ENCODE results near the gene PKHD1.

PKHD1 gene

DNA sequence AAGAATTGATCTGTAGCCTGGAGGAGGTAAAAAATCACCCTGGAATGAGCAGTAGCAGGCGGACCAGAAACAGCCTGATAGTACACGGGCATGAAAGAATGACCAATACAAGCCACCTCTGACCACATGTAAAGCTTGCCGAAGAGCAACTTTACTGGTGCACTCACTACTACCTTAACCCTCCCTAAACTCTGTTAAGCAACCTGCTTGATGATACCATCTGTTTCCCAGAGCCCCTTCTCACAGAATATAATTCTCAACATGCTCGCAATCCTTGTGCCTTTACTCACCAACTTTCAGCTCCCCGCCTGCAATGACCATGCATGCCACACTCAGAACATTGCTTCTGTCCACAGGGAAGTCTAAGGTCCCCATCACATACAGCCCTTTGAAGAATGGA is 296.5 kb downstream of the PKHD1 start:
- DNase-seq (ENCODE audit: low read depth) = no peak

DNA sequence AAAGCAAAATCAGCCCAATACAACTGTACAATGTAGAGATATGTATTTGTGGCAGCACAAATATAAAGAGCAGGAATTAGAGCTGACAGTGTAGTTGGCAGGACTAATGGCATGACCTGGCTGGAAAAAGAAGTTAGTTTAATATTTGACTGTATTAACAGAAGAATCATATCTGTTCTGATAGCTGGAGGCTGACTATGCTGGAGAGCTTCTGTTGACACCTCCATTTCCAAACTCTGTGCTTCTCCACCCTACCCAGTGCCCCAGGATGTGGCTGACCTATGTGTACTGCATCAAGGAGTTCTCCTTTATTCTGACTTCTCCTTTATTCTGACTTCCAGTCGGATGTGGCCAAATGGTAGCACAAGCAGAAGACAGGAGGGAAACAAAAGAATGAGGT is 299.3 kb downstream of the PKHD1 start:
- no peak for DNase-seq (ENCODE audit: low read depth)

- no peak for DNase-seq (ENCODE audit: low read depth)
Measured at GRCh38 chr6:51778666-51779065, 308.7 kb downstream of the PKHD1 start.

GRCh38 chr6:51777618-51778017 is 309.8 kb downstream of the PKHD1 start:
- DNase-seq (ENCODE audit: low read depth) = no peak

- DNase-seq (ENCODE audit: low read depth) = no peak
Measured at GRCh38 chr6:51775942-51776860, 311.2 kb downstream of the PKHD1 start.

DNA sequence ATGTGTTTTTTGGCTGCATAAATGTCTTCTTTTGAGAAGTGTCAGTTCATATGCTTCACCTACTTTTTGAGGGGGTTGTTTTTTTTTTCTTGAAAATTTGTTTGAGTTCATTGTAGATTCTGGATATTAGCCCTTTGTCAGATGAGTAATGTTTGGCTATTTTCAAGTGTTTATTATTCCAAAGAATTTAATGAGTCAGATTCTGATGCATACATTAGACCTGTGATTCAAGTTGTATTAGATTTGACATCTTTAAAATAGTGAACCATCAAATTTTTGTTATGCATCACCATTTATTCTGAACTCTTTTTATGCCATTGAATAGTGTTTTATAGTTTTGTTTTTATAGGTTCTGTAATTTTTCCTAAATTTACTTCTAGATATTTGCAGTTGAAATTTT is 319.3 kb downstream of the PKHD1 start:
- no peak for DNase-seq (ENCODE audit: low read depth)

DNA sequence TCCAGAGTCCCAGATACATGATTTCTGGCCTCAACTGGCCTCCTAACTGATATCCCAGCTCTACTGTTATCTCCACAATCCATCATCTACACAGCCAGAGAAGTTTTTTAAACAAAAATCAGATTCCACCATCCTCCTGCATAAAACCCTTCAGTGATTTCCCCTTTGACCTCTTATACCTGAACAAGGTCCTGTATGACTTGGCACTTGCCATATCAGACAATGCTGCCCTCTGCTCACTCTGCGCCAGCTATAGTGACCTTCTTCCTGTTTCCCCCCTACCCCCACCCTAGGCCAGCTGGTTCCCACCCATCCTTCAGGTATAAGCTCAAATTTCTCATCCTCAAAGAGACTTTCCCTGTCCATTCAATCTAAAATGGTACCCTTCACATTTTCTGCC is 322.2 kb downstream of the PKHD1 start:
- DNase-seq (ENCODE audit: low read depth) = no peak

- no peak for DNase-seq (ENCODE audit: low read depth)
Measured at GRCh38 chr6:51753635-51754034, 333.8 kb downstream of the PKHD1 start.

GRCh38 chr6:51743999-51744398 is 343.4 kb downstream of the PKHD1 start:
- no peak for DNase-seq (ENCODE audit: low read depth)

DNA sequence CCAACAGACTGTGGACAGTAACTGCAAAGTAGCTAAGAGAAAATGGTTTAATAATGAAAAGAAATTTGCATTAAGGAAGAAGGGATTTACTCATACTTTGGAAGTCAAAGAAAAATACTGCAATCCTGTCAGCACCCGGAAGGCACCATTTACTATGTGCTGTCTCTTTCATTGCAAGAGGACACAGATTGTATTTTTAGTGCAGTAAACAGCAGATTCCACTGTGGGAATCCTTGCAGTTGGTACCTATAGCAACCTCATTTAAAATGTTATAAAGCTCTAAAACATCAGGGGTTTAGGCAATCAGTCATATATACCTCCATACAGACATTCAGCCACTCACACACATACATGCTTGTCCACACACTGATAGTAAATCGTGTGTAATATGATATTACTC is 346.8 kb downstream of the PKHD1 start:
- no peak for DNase-seq (ENCODE audit: low read depth)

- no peak for DNase-seq (ENCODE audit: low read depth)
Measured at GRCh38 chr6:51738614-51739013, 348.8 kb downstream of the PKHD1 start.

DNA sequence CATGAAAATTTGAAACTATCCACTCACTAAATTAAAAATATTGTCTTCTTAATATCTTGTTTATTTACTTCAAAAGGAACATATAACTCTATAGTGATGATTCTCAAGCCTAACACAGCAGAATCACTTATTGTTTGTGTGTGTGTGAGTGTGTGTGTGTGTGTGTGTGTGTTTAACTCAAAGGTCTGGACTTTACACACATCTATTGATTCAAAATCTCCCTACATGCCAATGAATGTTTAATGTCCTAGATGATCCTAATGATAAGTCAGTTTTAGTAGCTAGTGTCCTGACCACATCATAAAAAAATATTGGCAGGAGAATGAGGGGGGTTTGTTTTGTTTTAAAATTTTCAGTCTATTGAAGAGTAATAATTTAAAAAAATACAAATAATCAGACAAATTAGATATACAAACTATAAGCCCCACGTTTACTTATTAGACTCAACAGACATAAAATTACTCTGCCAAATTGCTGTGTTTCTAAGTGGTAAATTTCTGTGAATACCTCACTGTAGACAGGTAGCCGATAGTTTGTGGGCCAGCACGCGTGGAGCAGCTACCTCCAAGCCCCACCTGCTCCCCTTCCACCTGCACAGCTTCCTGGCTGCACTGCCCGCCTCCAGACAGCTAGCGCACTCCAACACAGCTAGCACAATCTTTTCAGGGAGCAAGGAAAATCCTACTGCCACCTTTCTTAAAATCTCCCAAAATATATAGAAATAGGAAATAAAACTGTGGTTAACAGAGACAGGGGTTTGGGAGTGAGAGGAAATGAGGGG is 349.6 kb downstream of the PKHD1 start:
- no peak for DNase-seq (ENCODE audit: low read depth)

DNA sequence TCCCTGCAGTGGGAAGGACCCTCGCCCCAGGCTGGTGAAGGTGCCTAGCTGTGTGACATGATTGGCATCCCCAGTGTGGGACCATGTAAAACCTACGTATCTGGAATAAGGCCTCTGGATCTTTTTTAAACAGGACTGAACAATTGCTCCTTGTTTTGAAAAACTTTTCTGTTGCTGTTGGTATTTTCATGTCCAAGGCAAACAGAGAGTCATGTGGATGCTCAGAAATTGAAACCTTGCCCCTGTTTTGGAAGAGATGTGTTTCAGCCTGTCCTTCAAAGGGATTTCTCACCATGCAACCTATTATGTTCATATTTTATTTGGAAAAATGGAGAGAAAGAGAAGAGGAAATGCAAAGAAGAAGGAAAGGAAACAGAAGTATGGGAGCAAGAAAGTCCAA is 362.3 kb downstream of the PKHD1 start:
- DNase-seq (ENCODE audit: low read depth) = no peak

GRCh38 chr6:51720327-51720726 is 367.1 kb downstream of the PKHD1 start:
- no peak for DNase-seq (ENCODE audit: low read depth)

GRCh38 chr6:51719297-51719696 is 368.1 kb downstream of the PKHD1 start:
- DNase-seq (ENCODE audit: low read depth) = no peak

- no peak for DNase-seq (ENCODE audit: low read depth)
Measured at GRCh38 chr6:51718533-51718932, 368.9 kb downstream of the PKHD1 start.

GRCh38 chr6:51717477-51717876 is 369.9 kb downstream of the PKHD1 start:
- no peak for DNase-seq (ENCODE audit: low read depth)

- DNase-seq (ENCODE audit: low read depth) = no peak
Measured at GRCh38 chr6:51711876-51712275, 375.5 kb downstream of the PKHD1 start.

DNA sequence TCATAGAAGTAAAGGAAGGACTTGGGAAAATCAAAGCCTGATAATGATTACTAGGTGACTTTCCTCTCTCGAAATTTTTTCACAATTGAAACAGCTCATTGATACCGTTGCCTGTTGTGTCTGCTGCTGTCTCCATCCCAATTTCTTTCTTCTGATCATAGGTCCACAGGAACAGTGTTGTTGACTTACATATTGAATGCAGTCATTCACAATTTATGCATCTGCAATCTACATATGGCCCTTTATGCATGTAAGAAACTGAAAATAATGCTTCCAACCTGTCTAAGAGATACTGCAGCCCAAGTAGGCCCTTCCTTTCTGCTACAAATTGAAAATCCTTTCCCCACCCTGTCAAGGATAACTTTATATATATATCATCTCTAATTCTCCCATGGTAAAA is 381.3 kb downstream of the PKHD1 start:
- no peak for DNase-seq (ENCODE audit: low read depth)

GRCh38 chr6:51704932-51705540 is 382.4 kb downstream of the PKHD1 start:
- no peak for DNase-seq (ENCODE audit: low read depth)

GRCh38 chr6:51702851-51703250 is 384.6 kb downstream of the PKHD1 start:
- no peak for DNase-seq (ENCODE audit: low read depth)

GRCh38 chr6:51684603-51685002 is 402.8 kb downstream of the PKHD1 start:
- DNase-seq (ENCODE audit: low read depth) = no peak

DNA sequence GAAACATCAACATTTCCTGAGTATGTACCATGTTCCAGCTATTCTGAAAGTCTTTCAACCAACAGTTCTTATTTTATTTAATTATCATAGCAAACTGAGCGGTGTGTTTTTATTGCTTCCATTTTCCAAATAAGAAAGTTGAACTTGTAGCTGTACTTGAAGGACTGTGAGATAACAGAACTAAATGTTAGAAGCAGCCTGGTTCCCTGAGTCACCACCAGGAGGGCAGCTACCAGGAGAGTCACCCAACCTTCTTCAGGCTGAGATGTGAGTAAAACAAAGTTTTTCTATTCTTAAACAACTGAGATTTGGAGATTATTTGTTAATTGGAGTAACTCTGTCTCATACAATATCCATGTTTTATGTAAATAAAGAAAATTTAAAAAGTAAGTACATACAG is 403.4 kb downstream of the PKHD1 start:
- no peak for DNase-seq (ENCODE audit: low read depth)

All from GM04503 (cell line).